ENCODE measurements around the gene ZNF574.
"Not testable (repeated sequence)": the region's sequence is repeated elsewhere in the genome, so short reads cannot be mapped to it uniquely, and the experiment has no call there.

The ZNF574 gene

DNA sequence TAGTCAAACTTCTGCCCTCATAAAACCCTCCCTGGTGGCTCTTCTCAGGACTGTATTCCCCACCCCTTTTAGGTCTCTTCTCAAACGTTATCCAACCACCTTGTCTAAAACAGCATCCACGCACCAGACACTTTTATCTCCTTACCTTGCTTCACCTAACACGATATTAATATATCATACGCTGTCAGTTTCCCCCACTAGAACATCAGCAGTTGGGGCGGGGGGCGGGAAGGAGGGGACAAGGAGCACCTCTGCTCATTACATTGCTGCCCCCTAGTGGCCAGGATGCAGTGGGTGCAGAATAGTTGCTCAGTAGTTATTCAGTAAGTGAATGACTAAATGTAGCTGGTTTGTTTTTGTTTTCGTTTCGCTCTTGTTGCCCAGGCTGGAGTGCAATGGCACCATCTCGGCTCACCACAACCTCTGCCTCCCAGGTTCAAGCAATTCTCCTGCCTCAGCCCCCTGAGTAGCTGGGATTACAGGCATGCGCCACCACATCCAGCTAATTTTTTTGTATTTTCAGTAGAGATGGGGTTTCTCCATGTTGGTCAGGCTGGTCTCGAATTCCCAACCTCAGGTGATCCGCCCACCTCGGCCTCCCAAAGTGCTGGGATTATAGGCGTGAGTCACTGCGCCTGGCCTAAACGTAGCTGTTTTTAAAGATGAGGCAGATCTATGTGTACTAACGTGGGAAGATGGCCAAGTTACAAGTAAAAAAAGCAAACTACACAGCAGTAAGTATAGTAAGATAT lies 41.1 kb upstream of the ZNF574 start:
- H3K27ac ChIP-seq; DNase-seq (ENCODE audit: low spot score); H3K4me3 ChIP-seq: not testable (repeated sequence)

DNA sequence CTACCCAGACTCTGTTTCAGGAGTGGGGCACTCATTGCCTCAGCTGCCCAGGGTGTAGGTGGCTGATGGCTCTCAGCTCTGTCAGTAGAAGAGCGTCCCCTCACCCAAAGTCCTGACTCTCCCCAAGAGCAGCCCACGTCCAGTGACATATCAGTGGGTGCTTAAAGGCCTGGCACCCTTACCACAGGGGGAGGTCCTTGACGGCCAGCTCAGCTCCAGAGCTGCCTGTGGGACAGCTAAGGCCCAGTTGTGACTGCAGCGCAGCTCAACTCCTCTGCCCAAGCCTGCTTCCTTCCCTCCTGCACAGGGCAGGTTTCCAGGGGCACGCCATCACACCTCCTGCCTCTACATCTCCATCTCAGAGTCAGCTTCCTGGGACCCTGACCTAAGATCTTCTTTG lies 38.3 kb upstream of the ZNF574 start:
- Histone ChIP-seq H3K27ac (no peak overlapping the region), H3K4me3 (no peak overlapping the region)
- DNase-seq (ENCODE audit: low spot score), result no peak
- TF ChIP-seq, protein P1, sequence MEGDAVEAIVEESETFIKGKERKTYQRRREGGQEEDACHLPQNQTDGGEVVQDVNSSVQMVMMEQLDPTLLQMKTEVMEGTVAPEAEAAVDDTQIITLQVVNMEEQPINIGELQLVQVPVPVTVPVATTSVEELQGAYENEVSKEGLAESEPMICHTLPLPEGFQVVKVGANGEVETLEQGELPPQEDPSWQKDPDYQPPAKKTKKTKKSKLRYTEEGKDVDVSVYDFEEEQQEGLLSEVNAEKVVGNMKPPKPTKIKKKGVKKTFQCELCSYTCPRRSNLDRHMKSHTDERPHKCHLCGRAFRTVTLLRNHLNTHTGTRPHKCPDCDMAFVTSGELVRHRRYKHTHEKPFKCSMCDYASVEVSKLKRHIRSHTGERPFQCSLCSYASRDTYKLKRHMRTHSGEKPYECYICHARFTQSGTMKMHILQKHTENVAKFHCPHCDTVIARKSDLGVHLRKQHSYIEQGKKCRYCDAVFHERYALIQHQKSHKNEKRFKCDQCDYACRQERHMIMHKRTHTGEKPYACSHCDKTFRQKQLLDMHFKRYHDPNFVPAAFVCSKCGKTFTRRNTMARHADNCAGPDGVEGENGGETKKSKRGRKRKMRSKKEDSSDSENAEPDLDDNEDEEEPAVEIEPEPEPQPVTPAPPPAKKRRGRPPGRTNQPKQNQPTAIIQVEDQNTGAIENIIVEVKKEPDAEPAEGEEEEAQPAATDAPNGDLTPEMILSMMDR (IDR thresholded peaks at IDR 0.05), result no peak

More for the DNA sequence above, 41.1 kb upstream of the ZNF574 start:
- TF ChIP-seq, protein P1 (IDR thresholded peaks at IDR 0.05), result peak; percentile 81

DNA sequence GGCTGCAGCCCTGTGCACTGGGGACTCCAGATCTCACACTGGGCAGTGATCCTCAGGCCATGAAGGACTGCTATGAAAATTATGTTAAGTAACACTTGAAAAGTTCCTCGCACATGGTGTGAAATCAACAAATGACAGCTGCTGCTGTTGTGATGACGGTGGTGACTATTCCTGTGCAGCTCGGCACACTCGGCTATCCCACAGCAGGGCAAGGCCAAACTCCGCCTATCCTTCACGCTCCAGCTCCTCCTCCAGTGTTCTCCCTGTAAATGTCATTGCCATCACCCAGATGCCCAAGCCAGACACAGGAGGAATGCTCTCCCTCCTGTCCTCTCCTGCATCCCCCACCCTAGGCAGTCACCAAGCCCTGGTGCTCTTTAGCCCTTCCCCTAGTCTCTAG lies 37.3 kb upstream of the ZNF574 start:
- H3K4me3 ChIP-seq, result no peak overlapping the region
- H3K27ac ChIP-seq, result no peak overlapping the region
- DNase-seq (ENCODE audit: low spot score), result no peak
- TF ChIP-seq, protein P1 (IDR thresholded peaks at IDR 0.05), result no peak

DNA sequence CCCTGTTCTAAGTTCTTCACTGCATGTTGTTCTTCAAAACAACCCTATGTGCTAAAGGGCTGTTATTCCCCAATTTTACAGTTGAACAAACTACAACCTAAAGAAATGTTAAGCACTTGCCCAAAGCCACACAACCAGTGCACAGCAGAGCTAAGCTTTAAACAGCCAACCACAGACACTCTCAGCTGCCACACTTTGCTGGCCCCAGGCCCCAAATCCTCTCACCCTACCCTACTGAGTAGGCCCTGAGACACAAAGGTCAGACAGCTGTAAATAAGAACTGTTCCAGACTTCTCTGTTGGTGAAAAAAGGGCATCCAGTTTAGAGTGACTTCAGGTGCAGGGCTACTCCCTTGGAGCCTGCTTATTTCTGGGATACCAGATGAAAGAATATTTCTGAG lies 35.9 kb upstream of the ZNF574 start:
- DNase-seq (ENCODE audit: low spot score), result no peak
- H3K27ac ChIP-seq, result no peak overlapping the region
- TF ChIP-seq, protein P1 (IDR thresholded peaks at IDR 0.05), result no peak
- no peak overlapping the region for H3K4me3 ChIP-seq

DNA sequence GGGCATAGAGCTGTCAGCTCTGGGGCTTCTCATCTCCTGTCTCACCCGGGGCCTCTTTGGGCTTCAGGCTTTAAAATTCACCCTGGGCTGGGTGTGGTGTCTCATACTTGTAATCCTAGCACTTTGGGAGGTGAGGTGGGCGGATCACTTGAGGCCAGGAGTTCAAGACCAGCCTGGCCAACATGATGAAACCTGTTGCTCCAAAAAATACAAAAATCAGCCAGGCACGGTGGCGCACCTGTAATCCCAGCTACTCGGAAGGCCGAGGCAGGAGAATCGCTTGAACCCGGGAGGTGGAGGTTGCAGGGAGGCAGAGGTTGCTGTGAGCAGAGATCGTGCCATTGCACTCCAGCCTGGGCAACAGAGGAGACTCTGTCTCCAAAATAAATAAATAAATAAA lies 35.5 kb upstream of the ZNF574 start:
- not testable (repeated sequence) for DNase-seq (ENCODE audit: low spot score); H3K27ac ChIP-seq; H3K4me3 ChIP-seq

DNA sequence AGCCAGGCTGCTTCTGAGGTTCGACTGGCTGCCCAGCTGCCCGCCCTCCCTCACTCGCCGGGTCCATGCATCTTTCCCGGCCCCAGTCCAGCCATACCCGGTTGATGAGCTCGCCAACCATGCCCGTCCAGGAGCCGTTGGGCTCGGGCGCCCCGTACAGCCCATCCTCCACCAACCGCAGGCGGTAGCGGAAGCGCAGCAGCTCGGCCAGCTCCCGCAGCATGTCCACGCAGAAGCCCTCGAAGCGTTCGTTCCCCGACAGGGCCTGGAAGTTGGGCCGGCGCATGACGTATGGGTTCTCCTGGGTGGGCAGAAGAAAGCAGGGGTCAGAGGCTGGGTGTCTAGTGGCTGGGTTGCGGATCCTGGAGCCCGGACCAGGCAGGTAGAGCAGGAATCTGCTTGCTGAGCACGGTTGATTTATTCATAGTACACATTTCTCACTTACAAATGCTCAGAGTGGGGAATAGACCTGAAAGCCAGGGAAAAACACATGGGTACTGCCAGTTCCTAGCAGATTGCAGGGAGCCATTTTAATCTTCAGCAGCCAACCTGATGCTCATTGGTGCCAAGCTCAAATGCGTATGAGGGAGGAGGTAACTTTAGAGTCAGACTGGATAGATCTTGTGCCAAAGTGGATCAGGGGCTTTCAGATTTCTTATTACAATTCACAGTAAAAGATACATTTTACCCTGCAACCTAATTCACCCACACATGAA lies 33.4 kb upstream of the ZNF574 start:
- DNase-seq (ENCODE audit: low spot score), result no peak
- Histone ChIP-seq H3K4me3 (no peak overlapping the region), H3K27ac (no peak overlapping the region)
- TF ChIP-seq, protein P1 (IDR thresholded peaks at IDR 0.05), result no peak

DNA sequence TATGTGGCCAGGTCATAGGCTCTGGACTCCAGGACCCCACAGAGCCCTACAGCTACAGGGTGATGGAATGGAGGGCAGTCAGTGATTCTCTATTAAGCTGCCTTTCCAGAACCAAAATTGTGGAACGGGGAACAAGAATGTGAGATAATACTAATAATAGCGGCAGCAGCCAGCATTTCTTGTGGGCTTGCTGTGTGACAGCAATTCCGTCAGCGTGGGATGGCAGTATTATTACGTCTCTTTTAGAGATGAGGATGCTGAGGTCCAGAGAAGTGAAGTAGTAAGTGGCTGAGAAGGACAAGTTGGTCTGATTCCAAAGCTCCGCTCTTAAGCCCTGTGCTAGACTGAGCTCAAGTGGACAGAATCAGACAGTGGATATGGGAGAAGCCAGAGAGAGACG lies 30.4 kb upstream of the ZNF574 start:
- TF ChIP-seq, protein P1 (IDR thresholded peaks at IDR 0.05), result no peak
- Histone ChIP-seq H3K27ac (no peak overlapping the region), H3K4me3 (no peak overlapping the region)
- no peak for DNase-seq (ENCODE audit: low spot score)
